HEK293 (cell line): Measurements from ENCODE around the gene OR6B2.

ENCODE experiments used
- CTCF ChIP-seq: fragments of 450-650 bp; formaldehyde crosslinking; IDR thresholded peaks from 2 replicates; pipeline ENCODE4 v1.5.1; 2016; ENCODE audit warnings: missing biosample characterization, missing genetic modification characterization
- HOXD13 ChIP-seq: sonication (generic); formaldehyde crosslinking; IDR thresholded peaks from 2 replicates; pipeline ENCODE4 v1.8.0; 2022; ENCODE audit warnings: missing genetic modification reagents, borderline replicate concordance
- KLF9 ChIP-seq: fragments of 450-650 bp; formaldehyde crosslinking; IDR thresholded peaks from 2 replicates; pipeline ENCODE4 v1.5.1; 2016; ENCODE audit warnings: missing biosample characterization, missing genetic modification characterization, low read depth
- ZBTB10 ChIP-seq: fragments of 450-650 bp; formaldehyde crosslinking; IDR thresholded peaks from 2 replicates; pipeline ENCODE4 v1.5.1; 2016; ENCODE audit warnings: missing biosample characterization, missing genetic modification characterization

GRCh38 chr2:240078631-240079030 lies 48.4 kb upstream of the OR6B2 start:
- TF ChIP-seq HOXD13: no peak
- TF ChIP-seq CTCF (tag by site-specific recombination): no peak
- TF ChIP-seq ZBTB10 (tag by site-specific recombination): no peak
- no peak for TF ChIP-seq KLF9 (tag by site-specific recombination)
